Measurements from ENCODE around the gene TMEM175. TPM values are rescaled to one million over a fixed set of nuclear protein-coding genes. Genes with fewer than 3 reads are reported as not detected.
A peak's percentile ranks its signal among the peaks of the same experiment; 100 is the strongest.

TMEM175 gene
- total and polyA plus RNA-seq, 8 donors = 7.3 to 82.8 (median 19.5) TPM

DNA sequence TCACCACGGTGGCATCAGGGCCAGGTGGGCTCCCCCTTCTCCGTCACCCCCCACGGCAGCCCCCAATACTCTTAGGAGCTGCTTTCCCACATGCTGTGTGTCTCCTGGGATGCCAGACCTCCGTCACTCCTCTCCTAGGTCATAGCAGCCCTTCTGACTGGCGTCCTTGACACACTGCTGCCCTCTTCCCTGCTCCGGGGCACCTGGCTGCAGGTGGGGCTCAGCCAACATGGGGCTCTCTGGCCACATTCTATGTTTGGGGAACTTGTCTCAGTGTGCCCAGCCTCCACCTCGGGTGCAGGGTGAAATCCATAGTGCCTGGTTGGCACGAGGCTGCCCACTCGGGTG, 13.8 kb downstream of the TMEM175 start:
- H3K4me3 ChIP-seq = no peak overlapping the region
- H3K4me1 ChIP-seq = peaks cover 0 to 25% (median 4%) of the 10 kb centered on the region in 4 donors
- H3K9me3 ChIP-seq = no peaks in the 10 kb centered on the region
- H3K36me3 ChIP-seq = peaks cover 0 to 23% (median 12%) of the 10 kb centered on the region in 4 donors
- no peak overlapping the region for H3K27ac ChIP-seq
- intact Hi-C loops (cut with DNase I; ENCODE audit: low total_unique reads) = no loop called here
- TF ChIP-seq, protein P1, sequence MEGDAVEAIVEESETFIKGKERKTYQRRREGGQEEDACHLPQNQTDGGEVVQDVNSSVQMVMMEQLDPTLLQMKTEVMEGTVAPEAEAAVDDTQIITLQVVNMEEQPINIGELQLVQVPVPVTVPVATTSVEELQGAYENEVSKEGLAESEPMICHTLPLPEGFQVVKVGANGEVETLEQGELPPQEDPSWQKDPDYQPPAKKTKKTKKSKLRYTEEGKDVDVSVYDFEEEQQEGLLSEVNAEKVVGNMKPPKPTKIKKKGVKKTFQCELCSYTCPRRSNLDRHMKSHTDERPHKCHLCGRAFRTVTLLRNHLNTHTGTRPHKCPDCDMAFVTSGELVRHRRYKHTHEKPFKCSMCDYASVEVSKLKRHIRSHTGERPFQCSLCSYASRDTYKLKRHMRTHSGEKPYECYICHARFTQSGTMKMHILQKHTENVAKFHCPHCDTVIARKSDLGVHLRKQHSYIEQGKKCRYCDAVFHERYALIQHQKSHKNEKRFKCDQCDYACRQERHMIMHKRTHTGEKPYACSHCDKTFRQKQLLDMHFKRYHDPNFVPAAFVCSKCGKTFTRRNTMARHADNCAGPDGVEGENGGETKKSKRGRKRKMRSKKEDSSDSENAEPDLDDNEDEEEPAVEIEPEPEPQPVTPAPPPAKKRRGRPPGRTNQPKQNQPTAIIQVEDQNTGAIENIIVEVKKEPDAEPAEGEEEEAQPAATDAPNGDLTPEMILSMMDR (IDR thresholded peaks at IDR 0.05) = no peak
- TF ChIP-seq EP300 (IDR thresholded peaks at IDR 0.05) = no peak
- TF ChIP-seq POLR2A (IDR thresholded peaks at IDR 0.05) = no peak
- TF ChIP-seq POLR2AphosphoS5 (IDR thresholded peaks at IDR 0.05) = no peak
- H3K27me3 ChIP-seq = no peaks in the 10 kb centered on the region
- DNase-seq = no peak
- 69 to 80% (median 79%) methylated on average over 6 to 9 of the region's 9 CpGs for WGBS, 5 donors

DNA sequence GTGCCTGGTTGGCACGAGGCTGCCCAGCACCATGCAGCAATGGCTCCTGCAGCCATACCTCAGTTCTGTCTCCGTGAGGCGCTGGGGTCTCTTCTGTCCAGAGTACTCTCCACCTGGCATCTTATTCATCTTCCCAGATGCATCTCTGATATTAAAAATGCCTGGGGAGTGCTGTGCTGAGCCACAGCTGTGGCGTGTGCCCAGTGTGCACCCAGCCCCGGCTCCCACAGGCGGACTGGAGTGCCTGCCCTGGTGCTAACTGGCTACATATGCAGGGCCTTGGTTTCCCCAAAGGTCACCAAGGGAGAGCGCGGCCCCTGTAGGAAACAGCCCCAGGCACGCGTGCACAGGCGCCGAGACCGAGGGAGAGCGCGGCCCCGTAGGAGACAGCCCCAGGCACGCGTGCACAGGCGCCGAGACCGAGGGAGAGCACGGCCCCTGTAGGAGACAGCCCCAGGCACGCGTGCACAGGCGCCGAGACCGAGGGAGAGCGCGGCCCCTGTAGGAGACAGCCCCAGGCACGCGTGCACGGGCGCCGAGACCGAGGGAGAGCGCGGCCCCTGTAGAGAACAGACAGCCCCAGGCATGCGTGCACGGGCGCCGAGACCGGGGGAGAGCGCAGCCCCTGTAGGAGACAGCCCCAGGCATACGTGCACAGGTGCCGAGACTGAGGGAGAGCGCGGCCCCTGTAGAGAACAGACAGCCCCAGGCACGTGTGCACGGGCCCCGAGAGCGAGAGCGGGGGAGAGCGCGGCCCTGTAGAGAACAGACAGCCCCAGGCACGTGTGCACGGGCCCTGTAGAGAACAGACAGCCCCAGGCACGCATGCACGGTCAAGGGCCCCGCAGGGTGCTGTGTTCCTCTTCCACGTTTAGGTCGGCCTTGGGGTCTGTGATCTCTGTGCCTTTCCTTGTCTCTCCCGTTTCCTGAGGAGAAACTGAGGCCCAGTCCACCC, 14.5 kb downstream of the TMEM175 start:
- Histone ChIP-seq H3K27ac (no peak overlapping the region), H3K4me3 (no peak overlapping the region), H3K9me3 (no peaks in the 10 kb centered on the region), H3K4me1 (peaks cover 0 to 25% (median 4%) of the 10 kb centered on the region in 4 donors), H3K27me3 (no peaks in the 10 kb centered on the region), H3K36me3 (peaks cover 7 to 30% (median 19%) of the 10 kb centered on the region in 4 donors)
- TF ChIP-seq POLR2A (IDR thresholded peaks at IDR 0.05) (no peak), POLR2AphosphoS5 (IDR thresholded peaks at IDR 0.05) (no peak), EP300 (IDR thresholded peaks at IDR 0.05) (no peak)
- TF ChIP-seq, protein P1 (IDR thresholded peaks at IDR 0.05) = no peak
- WGBS, 5 donors = 65 to 81% (median 75%) methylated on average over 49 to 62 of the region's 62 CpGs
- intact Hi-C loops (cut with DNase I; ENCODE audit: low total_unique reads) = no loop called here
- peak in 1 of 2 donors; percentile 10 for DNase-seq

DNA sequence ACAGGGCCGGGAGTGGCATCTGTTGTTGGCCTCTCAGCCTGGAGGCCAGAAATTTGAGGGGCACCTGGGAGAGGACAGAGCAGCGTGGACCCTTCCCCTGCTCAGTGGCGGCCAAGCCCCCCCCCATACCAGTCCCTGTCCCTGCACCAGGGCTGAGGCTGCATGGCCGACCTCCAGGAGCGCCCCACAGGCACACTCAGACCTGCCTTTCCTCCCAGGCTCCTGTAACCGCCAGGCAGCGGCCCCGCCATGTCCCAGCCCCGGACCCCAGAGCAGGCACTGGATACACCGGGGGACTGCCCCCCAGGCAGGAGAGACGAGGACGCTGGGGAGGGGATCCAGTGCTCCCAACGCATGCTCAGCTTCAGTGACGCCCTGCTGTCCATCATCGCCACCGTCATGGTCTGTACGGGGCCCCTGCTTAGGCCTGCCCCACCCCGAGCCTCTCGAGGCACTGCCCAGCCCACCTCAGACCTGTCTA, 15.3 kb downstream of the TMEM175 start:
- TF ChIP-seq POLR2A (IDR thresholded peaks at IDR 0.05) (no peak), POLR2AphosphoS5 (IDR thresholded peaks at IDR 0.05) (no peak), EP300 (IDR thresholded peaks at IDR 0.05) (no peak)
- TF ChIP-seq, protein P1 (IDR thresholded peaks at IDR 0.05) = no peak

DNA sequence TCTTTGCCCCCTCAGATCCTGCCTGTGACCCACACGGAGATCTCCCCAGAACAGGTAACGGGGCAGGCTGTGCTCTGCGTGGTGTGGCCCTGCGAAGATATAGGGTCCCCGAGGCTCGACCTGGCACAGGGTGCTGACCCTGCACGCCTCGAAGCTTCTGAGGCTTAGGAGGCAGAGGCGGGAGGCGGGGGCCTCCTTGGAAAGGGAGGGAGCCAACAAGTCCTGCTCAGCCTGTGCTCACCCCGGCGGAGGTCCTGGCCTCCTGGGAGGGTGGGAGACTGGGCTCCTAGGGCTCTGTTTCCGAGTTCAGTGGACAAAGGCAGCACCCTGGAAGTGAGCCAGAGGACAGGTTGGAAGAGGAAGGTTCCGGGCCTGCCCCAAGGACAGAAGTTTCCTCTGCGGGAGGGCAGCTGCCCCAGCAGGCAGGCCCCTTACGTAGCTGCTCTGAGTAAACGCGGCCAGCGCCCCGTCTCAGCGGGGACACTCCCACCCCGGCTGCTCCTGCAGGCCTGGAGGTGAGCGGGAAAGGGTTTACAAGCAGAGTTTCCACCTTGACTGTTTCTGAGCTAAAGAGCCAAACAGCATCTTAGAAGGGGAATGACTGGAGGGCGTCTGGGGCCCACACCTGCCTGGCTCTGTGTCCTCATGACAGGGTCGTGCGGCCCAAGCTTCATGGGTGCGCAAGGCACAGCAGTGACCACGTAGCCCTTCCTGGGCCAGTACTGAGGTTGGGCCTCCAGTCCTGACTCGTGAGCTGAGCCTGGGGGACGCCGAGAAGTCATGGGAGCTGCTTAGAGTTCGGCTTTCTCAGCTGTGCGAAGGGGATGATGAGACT, 16.1 kb downstream of the TMEM175 start:
- DNase-seq = peak; percentile 47 to 74
- no peak for TF ChIP-seq POLR2AphosphoS5 (IDR thresholded peaks at IDR 0.05)
- no peak for TF ChIP-seq EP300 (IDR thresholded peaks at IDR 0.05)
- TF ChIP-seq, protein P1 (IDR thresholded peaks at IDR 0.05) = no peak
- TF ChIP-seq POLR2A (IDR thresholded peaks at IDR 0.05) = no peak
- no peaks in the 10 kb centered on the region for H3K9me3 ChIP-seq
- H3K27me3 ChIP-seq = no peaks in the 10 kb centered on the region
- intact Hi-C loops (cut with DNase I; ENCODE audit: low total_unique reads) = no loop called here
- no peak overlapping the region for H3K4me3 ChIP-seq
- H3K27ac ChIP-seq = no peak overlapping the region
- WGBS, 5 donors = 61 to 84% (median 70%) methylated on average over 23 to 33 of the region's 33 CpGs
- peaks cover 0 to 25% (median 4%) of the 10 kb centered on the region in 4 donors for H3K4me1 ChIP-seq
- peaks cover 9 to 39% (median 30%) of the 10 kb centered on the region in 4 donors for H3K36me3 ChIP-seq

More for the DNA sequence above, 15.3 kb downstream of the TMEM175 start:
- intact Hi-C loops (cut with DNase I; ENCODE audit: low total_unique reads) = no loop called here
- Histone ChIP-seq H3K4me1 (peaks cover 0 to 25% (median 4%) of the 10 kb centered on the region in 4 donors), H3K4me3 (no peak overlapping the region), H3K36me3 (peaks cover 9 to 35% (median 24%) of the 10 kb centered on the region in 4 donors), H3K27me3 (no peaks in the 10 kb centered on the region), H3K27ac (no peak overlapping the region), H3K9me3 (no peaks in the 10 kb centered on the region)
- peak in 1 of 2 donors; percentile 3 for DNase-seq
- 91 to 100% (median 94%) methylated on average over 9 to 19 of the region's 19 CpGs for WGBS, 5 donors
